ENCODE results near the gene RIMS1. TPM values are rescaled to one million over a fixed set of nuclear protein-coding genes. Genes with fewer than 3 reads are reported as not detected.
A peak's percentile ranks its signal among the peaks of the same experiment; 100 is the strongest.

The RIMS1 gene, protein sequence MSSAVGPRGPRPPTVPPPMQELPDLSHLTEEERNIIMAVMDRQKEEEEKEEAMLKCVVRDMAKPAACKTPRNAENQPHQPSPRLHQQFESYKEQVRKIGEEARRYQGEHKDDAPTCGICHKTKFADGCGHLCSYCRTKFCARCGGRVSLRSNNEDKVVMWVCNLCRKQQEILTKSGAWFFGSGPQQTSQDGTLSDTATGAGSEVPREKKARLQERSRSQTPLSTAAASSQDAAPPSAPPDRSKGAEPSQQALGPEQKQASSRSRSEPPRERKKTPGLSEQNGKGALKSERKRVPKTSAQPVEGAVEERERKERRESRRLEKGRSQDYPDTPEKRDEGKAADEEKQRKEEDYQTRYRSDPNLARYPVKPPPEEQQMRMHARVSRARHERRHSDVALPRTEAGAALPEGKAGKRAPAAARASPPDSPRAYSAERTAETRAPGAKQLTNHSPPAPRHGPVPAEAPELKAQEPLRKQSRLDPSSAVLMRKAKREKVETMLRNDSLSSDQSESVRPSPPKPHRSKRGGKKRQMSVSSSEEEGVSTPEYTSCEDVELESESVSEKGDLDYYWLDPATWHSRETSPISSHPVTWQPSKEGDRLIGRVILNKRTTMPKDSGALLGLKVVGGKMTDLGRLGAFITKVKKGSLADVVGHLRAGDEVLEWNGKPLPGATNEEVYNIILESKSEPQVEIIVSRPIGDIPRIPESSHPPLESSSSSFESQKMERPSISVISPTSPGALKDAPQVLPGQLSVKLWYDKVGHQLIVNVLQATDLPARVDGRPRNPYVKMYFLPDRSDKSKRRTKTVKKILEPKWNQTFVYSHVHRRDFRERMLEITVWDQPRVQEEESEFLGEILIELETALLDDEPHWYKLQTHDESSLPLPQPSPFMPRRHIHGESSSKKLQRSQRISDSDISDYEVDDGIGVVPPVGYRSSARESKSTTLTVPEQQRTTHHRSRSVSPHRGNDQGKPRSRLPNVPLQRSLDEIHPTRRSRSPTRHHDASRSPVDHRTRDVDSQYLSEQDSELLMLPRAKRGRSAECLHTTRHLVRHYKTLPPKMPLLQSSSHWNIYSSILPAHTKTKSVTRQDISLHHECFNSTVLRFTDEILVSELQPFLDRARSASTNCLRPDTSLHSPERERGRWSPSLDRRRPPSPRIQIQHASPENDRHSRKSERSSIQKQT (N-terminal part only)
- polyA plus RNA-seq (2013, experiment 1 of 2) = 0.52 TPM
- 0.55 TPM for polyA plus RNA-seq (2013, experiment 2 of 2)

DNA sequence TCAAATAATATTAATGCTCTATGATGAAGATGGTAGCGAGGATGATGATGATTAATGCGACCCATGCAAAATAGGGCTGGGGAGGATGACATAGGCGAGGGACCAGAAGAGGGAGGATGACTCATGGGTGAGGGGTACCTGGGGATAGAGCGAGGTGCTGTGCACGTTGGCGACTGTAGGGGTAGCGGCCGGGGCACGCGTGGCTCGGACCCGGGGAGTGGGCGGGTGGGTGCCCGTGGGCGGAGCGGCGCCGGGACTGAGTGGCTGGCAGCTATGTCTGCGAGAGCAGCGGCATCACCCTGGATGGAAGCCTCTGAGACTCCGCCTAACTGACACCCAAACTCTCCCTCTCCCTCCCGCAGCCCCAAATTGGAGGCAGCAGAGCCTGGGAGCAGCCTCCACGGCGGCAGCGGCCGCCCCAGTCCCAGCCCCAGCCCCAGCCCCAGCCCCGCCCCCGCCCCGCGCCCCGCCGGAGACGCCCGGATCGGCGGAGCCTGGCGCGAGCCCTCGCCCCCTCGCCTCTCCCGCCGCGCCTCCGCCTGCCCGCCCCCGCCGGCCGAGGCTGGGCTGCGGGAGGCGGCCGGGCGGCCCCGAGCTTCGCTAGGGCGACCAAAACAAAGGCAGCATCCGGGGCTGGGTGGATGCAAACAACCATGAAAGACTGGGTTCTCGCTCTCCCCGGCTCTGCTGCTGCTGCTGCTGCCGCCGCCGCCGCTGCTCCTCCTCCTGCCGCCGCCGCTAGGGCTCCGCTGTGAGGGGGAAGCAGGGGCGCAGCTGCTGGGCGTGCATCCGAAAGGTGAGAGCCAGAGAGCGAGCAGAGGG lies at the start of gene RIMS1:
Gene RIMS1, plus strand, starts transcription at position 367 of the 822 bp plus-strand sequence. CDS start 474 bp downstream, outside the sequence.
- Histone ChIP-seq H3K9ac (ENCODE audit: low read depth, low read length, poor library complexity) (peak within 1 kb of the TSS; percentile 88), H3K14ac (ENCODE audit: low read length) (peak within 1 kb of the TSS; percentile 75), H3K9me3 (replicated peaks in 1 of 2; ENCODE audit: control insufficient read depth in 2 of 2, insufficient read depth in 1 of 2, low read depth in 1 of 2, low read length in 2 of 2) (no peaks in the 10 kb centered on the region), H3K4ac (ENCODE audit: low read length) (no peak within 1 kb of the TSS), H2BK12ac (ENCODE audit: low read length) (peak within 1 kb of the TSS; percentile 22), H3K23ac (ENCODE audit: low read depth, low read length, poor library complexity) (peak within 1 kb of the TSS; percentile 73), H2BK15ac (ENCODE audit: low read length) (peak within 1 kb of the TSS; percentile 96), H3K79me1 (ENCODE audit: low read depth, low read length) (no peaks in the 10 kb centered on the region), H2AFZ (ENCODE audit: low read length) (peak within 1 kb of the TSS; percentile 99), H3K4me1 (ENCODE audit: control insufficient read depth in 2 of 2, insufficient read depth in 1 of 2, low read depth in 1 of 2, low read length in 2 of 2) (peaks cover 4 to 7% of the 10 kb centered on the region in 2 donors), H3K4me3 (ENCODE audit: low read length in 2 of 2) (peak within 1 kb of the TSS; percentile 73 to 92), H2BK120ac (ENCODE audit: low read depth, low read length) (no peak within 1 kb of the TSS), H3K27ac (replicated peaks; ENCODE audit: low read length) (no peak within 1 kb of the TSS), H4K91ac (ENCODE audit: low read depth, low read length, poor library complexity) (no peak within 1 kb of the TSS), H3K36me3 (replicated peaks in 1 of 2; ENCODE audit: control insufficient read depth in 2 of 2, insufficient read depth in 2 of 2, low read length in 2 of 2) (no peaks in the 10 kb centered on the region), H3K27me3 (ENCODE audit: control insufficient read depth in 3 of 3, insufficient read depth in 3 of 3, low read depth in 1 of 3, low read length in 3 of 3) (peaks cover 0 to 40% (median 2%) of the 10 kb centered on the region in 3 experiments), H3K4me2 (ENCODE audit: insufficient read depth, low read length, poor library complexity, severe bottlenecking) (peak within 1 kb of the TSS; percentile 98), H4K8ac (ENCODE audit: low read depth, low read length) (no peak within 1 kb of the TSS), H3K18ac (ENCODE audit: low read length) (peak within 1 kb of the TSS; percentile 90), H2BK5ac (ENCODE audit: low read length) (peak within 1 kb of the TSS; percentile 90), H2AK5ac (ENCODE audit: low read depth, low read length) (no peak within 1 kb of the TSS)
- no CpG with 5 or more reads among the region's 70 CpGs for WGBS, 2 donors (ENCODE audit: extremely low coverage in 2 of 2, insufficient read length in 2 of 2, insufficient replicate concordance in 1 of 2)
- peak; percentile 61 for DNase-seq (ENCODE audit: low spot score)

DNA sequence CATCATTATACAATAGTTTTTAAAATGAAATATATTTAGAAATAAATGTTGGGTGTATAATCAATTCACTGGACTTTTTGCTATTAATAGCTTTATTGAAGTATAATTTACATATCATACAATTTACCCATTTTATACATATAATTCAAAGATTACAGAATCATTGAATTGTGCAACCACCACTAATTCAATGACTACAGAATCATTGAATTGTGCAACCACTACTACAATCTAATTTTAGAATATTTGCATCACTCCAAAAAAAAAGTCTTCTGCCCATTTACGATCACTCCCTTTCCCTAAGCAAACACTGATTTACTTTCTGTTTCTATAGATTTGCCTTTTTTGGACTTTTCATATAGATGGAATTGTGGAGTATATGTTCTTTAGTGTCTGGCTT lies 35.1 kb upstream of the RIMS1 start:
- H3K27me3 ChIP-seq (ENCODE audit: control insufficient read depth in 3 of 3, insufficient read depth in 3 of 3, low read depth in 1 of 3, low read length in 3 of 3) = no peaks in the 10 kb centered on the region
- no peak overlapping the region for H2AK5ac ChIP-seq (ENCODE audit: low read depth, low read length)
- no peak overlapping the region for H3K23ac ChIP-seq (ENCODE audit: low read depth, low read length, poor library complexity)
- no peak overlapping the region for H4K8ac ChIP-seq (ENCODE audit: low read depth, low read length)
- no CpG with 5 or more reads among the region's 1 CpG for WGBS, 2 donors (ENCODE audit: extremely low coverage in 2 of 2, insufficient read length in 2 of 2, insufficient replicate concordance in 1 of 2)
- no peak overlapping the region for H3K4ac ChIP-seq (ENCODE audit: low read length)
- H3K27ac ChIP-seq (replicated peaks; ENCODE audit: low read length) = no peak overlapping the region
- DNase-seq (ENCODE audit: low spot score) = no peak
- H2BK15ac ChIP-seq (ENCODE audit: low read length) = no peak overlapping the region
- no peak overlapping the region for H2AFZ ChIP-seq (ENCODE audit: low read length)
- H2BK5ac ChIP-seq (ENCODE audit: low read length) = no peak overlapping the region
- no peak overlapping the region for H2BK12ac ChIP-seq (ENCODE audit: low read length)
- no peaks in the 10 kb centered on the region for H3K36me3 ChIP-seq (replicated peaks in 1 of 2; ENCODE audit: control insufficient read depth in 2 of 2, insufficient read depth in 2 of 2, low read length in 2 of 2)
- H4K91ac ChIP-seq (ENCODE audit: low read depth, low read length, poor library complexity) = no peak overlapping the region
- no peak overlapping the region for H3K18ac ChIP-seq (ENCODE audit: low read length)
- H2BK120ac ChIP-seq (ENCODE audit: low read depth, low read length) = no peak overlapping the region
- no peak overlapping the region for H3K14ac ChIP-seq (ENCODE audit: low read length)
- H3K79me1 ChIP-seq (ENCODE audit: low read depth, low read length) = no peaks in the 10 kb centered on the region
- H3K9ac ChIP-seq (ENCODE audit: low read depth, low read length, poor library complexity) = no peak overlapping the region
- no peak overlapping the region for H3K4me2 ChIP-seq (ENCODE audit: insufficient read depth, low read length, poor library complexity, severe bottlenecking)
- H3K4me3 ChIP-seq (ENCODE audit: low read length in 2 of 2) = no peak overlapping the region
- no peaks in the 10 kb centered on the region for H3K9me3 ChIP-seq (replicated peaks in 1 of 2; ENCODE audit: control insufficient read depth in 2 of 2, insufficient read depth in 1 of 2, low read depth in 1 of 2, low read length in 2 of 2)
- no peaks in the 10 kb centered on the region for H3K4me1 ChIP-seq (ENCODE audit: control insufficient read depth in 2 of 2, insufficient read depth in 1 of 2, low read depth in 1 of 2, low read length in 2 of 2)

DNA sequence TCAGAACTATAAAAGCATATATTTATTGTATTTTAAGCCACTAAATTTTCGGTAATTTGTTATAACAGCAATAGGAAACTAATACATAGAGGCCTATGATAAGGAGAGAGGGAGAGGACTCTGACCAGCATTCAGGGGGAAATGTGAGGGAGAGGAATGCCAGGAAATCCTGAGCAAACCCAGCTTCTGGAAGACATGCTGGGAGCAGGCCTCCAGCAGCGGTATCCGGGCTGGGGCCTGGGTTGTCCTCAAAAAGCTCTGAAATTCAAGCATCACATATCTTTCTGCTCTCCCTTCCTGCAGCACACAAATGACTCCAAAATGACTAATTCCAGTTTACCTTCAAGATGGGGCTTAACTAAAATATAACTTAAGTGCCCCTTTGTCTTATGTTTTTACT lies 33.4 kb upstream of the RIMS1 start:
- no peak overlapping the region for H2BK15ac ChIP-seq (ENCODE audit: low read length)
- no peak overlapping the region for H3K18ac ChIP-seq (ENCODE audit: low read length)
- no peak overlapping the region for H3K27ac ChIP-seq (replicated peaks; ENCODE audit: low read length)
- no peaks in the 10 kb centered on the region for H3K27me3 ChIP-seq (ENCODE audit: control insufficient read depth in 3 of 3, insufficient read depth in 3 of 3, low read depth in 1 of 3, low read length in 3 of 3)
- no peak overlapping the region for H3K4ac ChIP-seq (ENCODE audit: low read length)
- no peak overlapping the region for H3K9ac ChIP-seq (ENCODE audit: low read depth, low read length, poor library complexity)
- H3K9me3 ChIP-seq (replicated peaks in 1 of 2; ENCODE audit: control insufficient read depth in 2 of 2, insufficient read depth in 1 of 2, low read depth in 1 of 2, low read length in 2 of 2) = no peaks in the 10 kb centered on the region
- no peak overlapping the region for H3K4me2 ChIP-seq (ENCODE audit: insufficient read depth, low read length, poor library complexity, severe bottlenecking)
- WGBS, 2 donors (ENCODE audit: extremely low coverage in 2 of 2, insufficient read length in 2 of 2, insufficient replicate concordance in 1 of 2) = no CpG with 5 or more reads among the region's 3 CpGs
- H3K4me3 ChIP-seq (ENCODE audit: low read length in 2 of 2) = no peak overlapping the region
- DNase-seq (ENCODE audit: low spot score) = no peak
- no peak overlapping the region for H4K91ac ChIP-seq (ENCODE audit: low read depth, low read length, poor library complexity)
- H2AK5ac ChIP-seq (ENCODE audit: low read depth, low read length) = no peak overlapping the region
- H3K23ac ChIP-seq (ENCODE audit: low read depth, low read length, poor library complexity) = no peak overlapping the region
- no peak overlapping the region for H2BK120ac ChIP-seq (ENCODE audit: low read depth, low read length)
- H2BK5ac ChIP-seq (ENCODE audit: low read length) = no peak overlapping the region
- no peak overlapping the region for H2AFZ ChIP-seq (ENCODE audit: low read length)
- H3K79me1 ChIP-seq (ENCODE audit: low read depth, low read length) = no peaks in the 10 kb centered on the region
- H3K4me1 ChIP-seq (ENCODE audit: control insufficient read depth in 2 of 2, insufficient read depth in 1 of 2, low read depth in 1 of 2, low read length in 2 of 2) = no peaks in the 10 kb centered on the region
- no peak overlapping the region for H2BK12ac ChIP-seq (ENCODE audit: low read length)
- H3K14ac ChIP-seq (ENCODE audit: low read length) = no peak overlapping the region
- H3K36me3 ChIP-seq (replicated peaks in 1 of 2; ENCODE audit: control insufficient read depth in 2 of 2, insufficient read depth in 2 of 2, low read length in 2 of 2) = no peaks in the 10 kb centered on the region
- no peak overlapping the region for H4K8ac ChIP-seq (ENCODE audit: low read depth, low read length)

Measured in neuronal stem cell (in vitro differentiated cells).